ENCODE results near the gene MEPCE.
"Not testable (repeated sequence)": the region's sequence is repeated elsewhere in the genome, so short reads cannot be mapped to it uniquely, and the experiment has no call there.

MEPCE gene, protein sequence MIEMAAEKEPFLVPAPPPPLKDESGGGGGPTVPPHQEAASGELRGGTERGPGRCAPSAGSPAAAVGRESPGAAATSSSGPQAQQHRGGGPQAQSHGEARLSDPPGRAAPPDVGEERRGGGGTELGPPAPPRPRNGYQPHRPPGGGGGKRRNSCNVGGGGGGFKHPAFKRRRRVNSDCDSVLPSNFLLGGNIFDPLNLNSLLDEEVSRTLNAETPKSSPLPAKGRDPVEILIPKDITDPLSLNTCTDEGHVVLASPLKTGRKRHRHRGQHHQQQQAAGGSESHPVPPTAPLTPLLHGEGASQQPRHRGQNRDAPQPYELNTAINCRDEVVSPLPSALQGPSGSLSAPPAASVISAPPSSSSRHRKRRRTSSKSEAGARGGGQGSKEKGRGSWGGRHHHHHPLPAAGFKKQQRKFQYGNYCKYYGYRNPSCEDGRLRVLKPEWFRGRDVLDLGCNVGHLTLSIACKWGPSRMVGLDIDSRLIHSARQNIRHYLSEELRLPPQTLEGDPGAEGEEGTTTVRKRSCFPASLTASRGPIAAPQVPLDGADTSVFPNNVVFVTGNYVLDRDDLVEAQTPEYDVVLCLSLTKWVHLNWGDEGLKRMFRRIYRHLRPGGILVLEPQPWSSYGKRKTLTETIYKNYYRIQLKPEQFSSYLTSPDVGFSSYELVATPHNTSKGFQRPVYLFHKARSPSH

GRCh38 chr7:100429637-100430492 lies at the start of gene MEPCE:
Gene MEPCE, plus strand, starts transcription at chr7:100429831. Its CDS starts 188 bp downstream, at chr7:100430019.
- peaks cover 50% of the 10 kb centered on the region for H3K36me3 Mint-ChIP-seq
- peak; percentile 97 for DNase-seq
- peaks cover 23% of the 10 kb centered on the region for H3K27me3 Mint-ChIP-seq
- no peaks in the 10 kb centered on the region for H3K9me3 Mint-ChIP-seq
- H3K27ac Mint-ChIP-seq, result peak within 1 kb of the TSS; percentile 100
- peaks cover 56% of the 10 kb centered on the region for H3K4me1 Mint-ChIP-seq
- H3K4me3 Mint-ChIP-seq, result peak within 1 kb of the TSS; percentile 96
- CTCF ChIA-PET, result interaction anchor here (1.1 to 2.0 kb wide), 4 partner anchors 21 to 53 kb away, joined by 3 to 5 read pairs (median 3); no protein-coding TSS in a partner anchor

DNA sequence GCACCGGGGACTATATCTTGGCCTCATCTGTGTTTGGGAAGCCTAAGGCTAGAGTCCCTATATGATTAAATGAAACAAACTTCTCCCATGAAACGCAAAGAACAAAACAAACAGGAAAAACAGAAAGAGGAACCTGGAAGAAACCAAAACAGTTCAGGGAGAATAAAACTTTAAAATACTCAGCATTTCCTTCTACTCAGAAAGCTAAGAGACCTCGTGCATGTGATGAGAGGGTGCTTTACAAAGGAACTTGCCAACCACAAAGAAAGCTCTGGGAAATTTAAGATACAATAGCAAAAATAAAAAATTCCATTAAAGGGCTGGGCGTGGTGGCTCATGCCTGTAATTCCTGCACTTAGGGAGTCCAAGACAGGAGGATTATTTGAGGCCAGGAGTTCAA lies 49.4 kb upstream of the MEPCE start:
- no peak overlapping the region for H3K27ac Mint-ChIP-seq
- no peak overlapping the region for H3K4me3 Mint-ChIP-seq
- CTCF ChIA-PET, result interaction anchor here (0.9 to 1.3 kb wide), 2 partner anchors 27 to 28 kb away, joined by 4 to 5 read pairs; no protein-coding TSS in a partner anchor
- peaks cover 3% of the 10 kb centered on the region for H3K4me1 Mint-ChIP-seq
- no peaks in the 10 kb centered on the region for H3K36me3 Mint-ChIP-seq
- no peak for DNase-seq
- H3K9me3 Mint-ChIP-seq, result no peaks in the 10 kb centered on the region
- H3K27me3 Mint-ChIP-seq, result peaks cover 21% of the 10 kb centered on the region

DNA sequence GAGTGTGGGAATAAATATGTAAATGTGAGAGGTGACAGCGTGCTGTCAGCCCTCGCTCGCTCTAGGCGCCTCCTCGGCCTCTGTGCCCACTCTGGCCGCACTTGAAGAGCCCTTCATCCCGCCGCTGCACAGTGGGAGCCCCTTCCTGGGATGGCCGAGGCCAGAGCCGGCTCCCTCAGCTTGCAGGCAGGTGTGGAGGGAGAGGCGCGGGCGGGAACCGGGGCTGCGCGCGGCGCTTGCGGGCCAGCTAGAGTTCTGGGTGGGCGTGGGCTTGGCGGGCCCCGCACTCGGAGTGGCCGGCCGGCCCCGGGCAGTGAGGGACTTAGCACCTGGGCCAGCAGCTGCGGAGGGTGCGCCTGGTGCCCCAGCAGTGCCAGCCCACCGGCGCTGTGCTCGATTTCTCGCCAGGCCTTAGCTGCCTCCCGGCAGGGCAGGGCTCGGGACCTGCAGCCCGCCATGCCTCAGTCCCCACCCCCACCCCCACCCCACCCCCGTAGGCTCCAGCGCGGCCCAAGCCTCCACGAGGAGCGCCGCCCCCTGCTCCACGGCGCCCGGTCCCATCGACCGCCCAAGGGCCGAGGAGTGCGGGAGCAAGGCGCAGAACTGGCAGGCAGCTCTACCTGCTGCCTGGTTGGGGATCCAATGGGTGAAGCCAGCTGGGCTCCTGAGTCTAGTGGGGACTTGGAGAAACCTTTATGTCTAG lies 47.9 kb upstream of the MEPCE start:
- H3K9me3 Mint-ChIP-seq, H3K4me1 Mint-ChIP-seq, DNase-seq, H3K27ac Mint-ChIP-seq, H3K36me3 Mint-ChIP-seq, H3K4me3 Mint-ChIP-seq: not testable (repeated sequence)
- CTCF ChIA-PET, result interaction anchor here (1.3 kb wide), 1 partner anchor 25 kb away, joined by 5 read pairs; no protein-coding TSS in a partner anchor
- H3K27me3 Mint-ChIP-seq, result peaks cover 27% of the 10 kb centered on the region

DNA sequence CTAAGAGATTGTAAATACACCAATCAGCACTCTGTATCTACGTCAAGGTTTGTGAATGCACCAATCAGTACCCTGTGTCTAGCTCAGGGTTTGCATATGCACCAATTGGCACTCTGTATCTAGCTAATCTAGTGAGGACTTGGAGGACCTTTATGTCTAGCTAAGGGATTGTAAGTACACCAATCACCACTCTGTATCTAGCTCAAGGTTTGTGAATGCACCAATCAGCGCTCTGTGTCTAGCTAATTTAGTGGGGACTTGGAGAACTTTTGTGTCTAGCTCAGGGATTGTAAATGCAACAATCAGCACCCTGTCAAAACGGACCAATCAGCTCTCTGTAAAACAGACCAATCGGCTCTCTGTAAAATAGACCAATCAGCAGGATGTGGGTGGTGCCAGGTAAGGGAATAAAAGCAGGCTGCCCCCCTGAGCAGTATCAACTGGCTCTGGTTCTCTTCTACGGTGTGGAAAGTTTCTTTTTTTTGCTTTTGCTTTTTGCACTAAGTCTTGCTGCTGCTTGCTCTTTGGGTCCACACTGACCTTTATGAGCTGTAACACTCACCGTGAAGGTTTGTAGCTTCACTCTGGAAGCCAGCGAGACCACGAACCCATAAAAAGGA lies 47.3 kb upstream of the MEPCE start:
- H3K9me3 Mint-ChIP-seq, H3K27ac Mint-ChIP-seq, H3K4me1 Mint-ChIP-seq, H3K36me3 Mint-ChIP-seq, CTCF ChIA-PET, DNase-seq, H3K4me3 Mint-ChIP-seq: not testable (repeated sequence)
- peaks cover 30% of the 10 kb centered on the region for H3K27me3 Mint-ChIP-seq

DNA sequence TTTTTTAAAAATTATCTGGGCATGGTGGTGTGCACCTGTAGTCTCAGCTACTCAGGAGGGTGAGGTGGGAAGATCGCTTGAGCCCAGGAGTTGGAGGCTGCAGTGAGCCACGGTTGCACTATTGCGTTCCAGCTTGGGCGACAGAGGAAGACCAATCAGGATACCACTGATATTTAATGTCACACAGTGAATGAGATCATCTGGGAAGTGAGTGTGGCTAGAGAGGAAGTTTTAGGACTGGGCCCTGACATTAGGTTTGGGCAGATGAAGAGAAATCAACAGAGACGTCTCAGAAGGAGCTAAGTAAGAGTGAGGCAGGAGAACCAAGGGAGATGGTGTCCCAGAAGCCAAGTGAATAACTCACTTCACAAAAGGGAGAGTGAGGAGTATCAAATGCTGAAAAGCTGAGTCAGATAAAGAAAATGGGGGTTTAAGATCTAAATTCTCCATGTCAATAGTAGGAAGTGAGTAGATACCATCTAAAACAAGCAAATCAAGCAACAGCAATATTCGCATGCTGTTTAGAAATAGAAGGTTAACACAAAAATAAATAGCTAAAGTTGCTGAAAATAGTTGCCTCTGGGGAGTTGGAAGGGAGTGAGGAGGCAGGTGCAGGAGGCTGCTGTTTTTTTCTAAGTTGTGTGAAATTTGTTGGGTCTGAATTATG lies 44.9 kb upstream of the MEPCE start:
- no peak overlapping the region for H3K27ac Mint-ChIP-seq
- CTCF ChIA-PET, result no interaction called here

GRCh38 chr7:100386940-100387339 lies 42.7 kb upstream of the MEPCE start:
- no peak overlapping the region for H3K4me3 Mint-ChIP-seq
- no peaks in the 10 kb centered on the region for H3K9me3 Mint-ChIP-seq
- DNase-seq, result no peak
- H3K36me3 Mint-ChIP-seq, result no peaks in the 10 kb centered on the region
- CTCF ChIA-PET, result interaction anchor here (2.3 kb wide), 1 partner anchor 21 kb away, joined by 6 read pairs; no protein-coding TSS in a partner anchor
- peaks cover 62% of the 10 kb centered on the region for H3K27me3 Mint-ChIP-seq
- H3K4me1 Mint-ChIP-seq, result peaks cover 3% of the 10 kb centered on the region
- no peak overlapping the region for H3K27ac Mint-ChIP-seq

More for the DNA sequence above, 44.9 kb upstream of the MEPCE start:
- Mint-ChIP-seq H3K9me3 (no peaks in the 10 kb centered on the region), H3K4me1 (peaks cover 3% of the 10 kb centered on the region), H3K36me3 (no peaks in the 10 kb centered on the region), H3K4me3 (no peak overlapping the region), H3K27me3 (peaks cover 41% of the 10 kb centered on the region)
- DNase-seq, result no peak

DNA sequence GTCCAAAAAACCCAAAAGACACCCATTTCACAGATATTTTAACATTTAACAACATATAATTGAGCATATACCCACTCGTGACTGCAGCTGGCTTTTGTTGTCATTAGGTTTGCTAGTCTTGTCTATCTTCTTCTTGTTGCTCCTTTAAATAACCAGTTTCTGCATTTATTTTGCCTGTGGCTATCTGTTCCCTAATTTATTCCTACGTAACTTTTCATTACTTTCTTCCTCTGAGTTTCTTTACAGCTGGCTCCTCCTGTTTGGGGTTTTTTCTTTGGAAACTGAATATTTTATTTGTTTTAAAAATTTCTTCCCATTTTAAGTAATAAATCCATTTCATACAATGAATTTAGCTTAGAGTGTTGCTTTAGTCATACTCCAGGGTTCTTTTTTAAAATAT lies 41.9 kb upstream of the MEPCE start:
- CTCF ChIA-PET, result interaction anchor here (2.3 kb wide), 1 partner anchor 20 kb away, joined by 6 read pairs; no protein-coding TSS in a partner anchor
- no peak for DNase-seq
- Mint-ChIP-seq H3K36me3 (no peaks in the 10 kb centered on the region), H3K27me3 (peaks cover 63% of the 10 kb centered on the region), H3K4me1 (no peaks in the 10 kb centered on the region), H3K9me3 (no peaks in the 10 kb centered on the region), H3K27ac (no peak overlapping the region), H3K4me3 (no peak overlapping the region)

DNA sequence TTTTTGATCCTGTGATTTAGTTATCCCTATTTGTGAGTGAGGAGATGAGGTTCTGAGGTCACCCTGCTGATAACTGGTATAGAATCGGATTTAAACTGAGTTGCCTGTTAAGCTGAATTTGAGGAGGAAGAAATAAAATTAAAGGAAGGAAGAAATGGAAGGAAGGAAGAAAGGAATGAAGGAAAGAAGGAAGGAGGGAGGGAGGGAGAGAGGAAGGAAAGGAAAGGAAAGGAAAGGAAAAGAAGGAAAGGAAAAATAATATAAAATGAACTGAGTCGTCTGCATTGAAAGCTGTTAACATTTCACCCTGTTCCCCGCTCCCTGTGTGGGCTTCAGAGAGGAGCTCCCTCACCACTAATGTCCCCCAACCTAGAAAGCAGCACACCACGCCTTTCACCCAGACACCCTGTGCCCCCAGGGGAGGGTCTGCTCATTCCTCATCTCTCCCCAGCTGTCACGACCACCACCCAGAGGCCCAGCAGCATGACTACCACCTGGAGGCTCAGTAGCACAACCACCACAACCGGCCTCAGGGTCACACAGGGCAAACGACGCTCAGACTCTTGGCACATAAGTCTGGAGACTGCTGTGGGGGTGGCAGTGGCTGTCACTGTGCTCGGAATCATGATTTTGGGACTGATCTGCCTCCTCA lies 40.1 kb upstream of the MEPCE start:
- Mint-ChIP-seq H3K4me1 (no peaks in the 10 kb centered on the region), H3K9me3 (no peaks in the 10 kb centered on the region), H3K27ac (no peak overlapping the region), H3K4me3 (no peak overlapping the region), H3K27me3 (peaks cover 66% of the 10 kb centered on the region), H3K36me3 (no peaks in the 10 kb centered on the region)
- DNase-seq, result no peak
- CTCF ChIA-PET, result no interaction called here

DNA sequence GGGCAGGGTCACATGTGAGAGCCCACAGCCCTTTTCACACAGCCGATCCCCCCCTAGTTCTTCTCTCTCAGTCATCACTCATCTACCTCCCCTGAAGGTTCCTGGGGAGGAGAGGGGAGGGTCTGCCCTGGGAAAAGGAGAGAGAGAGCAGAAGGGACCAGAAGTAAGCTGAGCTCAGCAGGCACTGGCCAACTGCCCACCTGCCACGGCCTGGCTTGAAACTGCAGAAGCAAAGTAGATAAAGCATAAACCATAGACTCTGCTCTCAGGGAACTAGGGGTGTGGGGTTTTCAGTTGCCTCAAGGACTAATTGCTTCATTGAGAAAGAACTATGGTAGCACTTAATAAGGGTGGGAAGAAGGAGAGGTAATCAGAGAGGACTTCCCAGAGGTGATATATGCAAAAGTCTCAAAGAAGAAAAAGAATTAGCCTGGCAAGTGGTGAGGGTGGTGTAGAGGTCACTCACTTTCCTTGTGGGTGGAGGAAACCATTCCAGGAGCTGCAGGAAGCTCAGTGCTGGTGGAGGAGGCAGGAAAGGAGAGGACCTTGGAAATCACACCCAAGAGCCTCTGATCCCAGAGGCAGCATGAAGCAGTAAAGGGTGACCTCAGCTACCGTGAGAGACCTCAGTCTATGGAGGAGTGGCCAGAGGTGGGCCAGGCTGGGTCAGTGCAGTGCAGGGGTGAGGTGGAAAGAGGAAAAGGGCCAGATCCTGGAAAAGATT lies 39.2 kb upstream of the MEPCE start:
- peaks cover 1% of the 10 kb centered on the region for H3K4me1 Mint-ChIP-seq
- H3K27ac Mint-ChIP-seq, result no peak overlapping the region
- H3K4me3 Mint-ChIP-seq, result no peak overlapping the region
- no peak for DNase-seq
- CTCF ChIA-PET, result no interaction called here
- H3K36me3 Mint-ChIP-seq, result peaks cover under 1% of the 10 kb centered on the region
- H3K9me3 Mint-ChIP-seq, result no peaks in the 10 kb centered on the region
- peaks cover 64% of the 10 kb centered on the region for H3K27me3 Mint-ChIP-seq

DNA sequence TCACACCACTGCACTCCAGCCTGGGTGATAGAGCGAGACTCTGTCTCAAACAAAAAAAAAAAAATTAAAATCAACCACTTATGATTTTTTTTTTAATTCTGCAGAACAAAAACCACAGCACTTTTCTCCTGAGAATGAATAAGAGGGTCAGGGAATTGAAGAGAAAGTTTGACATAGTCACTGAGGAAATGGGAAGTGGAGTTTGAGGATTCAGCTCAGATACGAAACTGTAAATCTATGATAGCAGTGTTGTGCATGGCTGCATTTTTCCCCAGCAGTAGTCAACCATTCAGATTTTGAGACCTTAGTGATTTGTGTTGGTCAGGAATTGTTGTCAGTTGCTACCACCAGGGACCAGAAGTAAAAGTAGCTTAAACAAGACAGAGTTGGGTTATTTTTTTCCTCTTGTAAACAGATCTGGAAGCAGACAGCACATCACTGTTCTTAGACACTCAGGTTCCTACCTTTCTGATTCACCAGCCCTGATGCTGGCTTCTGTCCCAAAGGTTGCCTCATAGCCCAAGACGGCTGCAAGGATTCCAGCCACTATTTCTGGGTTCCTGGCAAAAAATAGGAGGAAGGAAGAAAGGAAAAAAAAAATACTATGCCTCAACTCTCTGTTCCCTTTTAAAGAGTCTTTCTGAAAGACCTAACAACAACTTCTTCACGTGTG lies 36.3 kb upstream of the MEPCE start:
- peaks cover 70% of the 10 kb centered on the region for H3K27me3 Mint-ChIP-seq
- H3K9me3 Mint-ChIP-seq, result no peaks in the 10 kb centered on the region
- DNase-seq, result no peak
- peaks cover 25% of the 10 kb centered on the region for H3K4me1 Mint-ChIP-seq
- CTCF ChIA-PET, result interaction anchor here (1.1 kb wide), 1 partner anchor 14 kb away, joined by 3 read pairs; no protein-coding TSS in a partner anchor
- peaks cover 2% of the 10 kb centered on the region for H3K36me3 Mint-ChIP-seq
- H3K27ac Mint-ChIP-seq, result no peak overlapping the region
- no peak overlapping the region for H3K4me3 Mint-ChIP-seq

- peak overlapping the region; percentile 46 for H3K27ac Mint-ChIP-seq
- peaks cover 78% of the 10 kb centered on the region for H3K27me3 Mint-ChIP-seq
- peaks cover 2% of the 10 kb centered on the region for H3K36me3 Mint-ChIP-seq
- CTCF ChIA-PET, result interaction anchor here (1.1 kb wide), 1 partner anchor 13 kb away, joined by 3 read pairs; no protein-coding TSS in a partner anchor
- no peak overlapping the region for H3K4me3 Mint-ChIP-seq
- no peak for DNase-seq
- H3K4me1 Mint-ChIP-seq, result peaks cover 28% of the 10 kb centered on the region
- H3K9me3 Mint-ChIP-seq, result no peaks in the 10 kb centered on the region
Observed at GRCh38 chr7:100394077-100394476, 35.6 kb upstream of the MEPCE start.

Measured in activated naive CD4-positive, alpha-beta T cell treated with anti-CD3 and anti-CD28 coated beads, Interleukin-2, amount 10 ng/mL, durations not matched to agents 7 days and 5 days (primary cell).